Stimulated activated memory B cell treated with anti-CD40 and anti-IgM and Interleukin-4, amounts not matched to agents 10 μg/mL and 1 μg/mL and 100 μg/mL, for 72 hours (primary cell): ENCODE measurements around the gene HIVEP3.

Source experiments
- ATAC-seq: fragments of 150-1000 bp; cut with Tn5 transposase; 2 replicates; pipeline ENCODE4 v1.10.0; 2021
- H3K27ac Mint-ChIP-seq: one replicate; pipeline ENCODE4 v1.8.0; 2022; ENCODE audit warnings: mild to moderate bottlenecking, mixed read lengths
- H3K27me3 Mint-ChIP-seq: one replicate; pipeline ENCODE4 v1.8.0; 2022; ENCODE audit warnings: mixed read lengths
- H3K36me3 Mint-ChIP-seq: one replicate; pipeline ENCODE4 v1.8.0; 2022; ENCODE audit warnings: mixed read lengths
- H3K4me1 Mint-ChIP-seq: one replicate; pipeline ENCODE4 v1.8.0; 2022; ENCODE audit warnings: mixed read lengths
- H3K4me3 Mint-ChIP-seq: one replicate; pipeline ENCODE4 v1.8.0; 2022; ENCODE audit warnings: mild to moderate bottlenecking, moderate library complexity, mixed read lengths
- H3K9me3 Mint-ChIP-seq: one replicate; pipeline ENCODE4 v1.8.0; 2022; ENCODE audit warnings: mixed read lengths

HIVEP3 gene

GRCh38 chr1:41812453-41812852, 106.3 kb downstream of the HIVEP3 start:
- Mint-ChIP-seq H3K9me3 (no peaks in the 10 kb centered on the region), H3K4me3 (no peak overlapping the region), H3K27ac (no peak overlapping the region)

GRCh38 chr1:41812051-41812450, 106.7 kb downstream of the HIVEP3 start:
- no peaks in the 10 kb centered on the region for H3K36me3 Mint-ChIP-seq
- H3K27ac Mint-ChIP-seq: no peak overlapping the region
- H3K27me3 Mint-ChIP-seq: no peaks in the 10 kb centered on the region
- no peak for ATAC-seq
- peaks cover 49% of the 10 kb centered on the region for H3K4me1 Mint-ChIP-seq
- H3K4me3 Mint-ChIP-seq: no peak overlapping the region
- no peaks in the 10 kb centered on the region for H3K9me3 Mint-ChIP-seq

More at GRCh38 chr1:41812453-41812852, 106.3 kb downstream of the HIVEP3 start:
- no peaks in the 10 kb centered on the region for H3K36me3 Mint-ChIP-seq
- H3K27me3 Mint-ChIP-seq: no peaks in the 10 kb centered on the region
- H3K4me1 Mint-ChIP-seq: peaks cover 45% of the 10 kb centered on the region
- no peak for ATAC-seq

- ATAC-seq: peak; percentile 90
Observed at GRCh38 chr1:41811051-41811795, 107.5 kb downstream of the HIVEP3 start.

GRCh38 chr1:41810446-41810845, 108.3 kb downstream of the HIVEP3 start:
- no peaks in the 10 kb centered on the region for H3K36me3 Mint-ChIP-seq
- no peaks in the 10 kb centered on the region for H3K27me3 Mint-ChIP-seq
- ATAC-seq: no peak
- no peaks in the 10 kb centered on the region for H3K9me3 Mint-ChIP-seq
- peaks cover 65% of the 10 kb centered on the region for H3K4me1 Mint-ChIP-seq
- H3K4me3 Mint-ChIP-seq: no peak overlapping the region
- no peak overlapping the region for H3K27ac Mint-ChIP-seq

More at GRCh38 chr1:41811051-41811795, 107.5 kb downstream of the HIVEP3 start:
- H3K27ac Mint-ChIP-seq: peak overlapping the region; percentile 7
- H3K9me3 Mint-ChIP-seq: no peaks in the 10 kb centered on the region
- H3K27me3 Mint-ChIP-seq: no peaks in the 10 kb centered on the region
- H3K4me1 Mint-ChIP-seq: peaks cover 58% of the 10 kb centered on the region
- peak overlapping the region; percentile 20 for H3K4me3 Mint-ChIP-seq
- no peaks in the 10 kb centered on the region for H3K36me3 Mint-ChIP-seq

- no peaks in the 10 kb centered on the region for H3K27me3 Mint-ChIP-seq
- H3K9me3 Mint-ChIP-seq: no peaks in the 10 kb centered on the region
- H3K4me1 Mint-ChIP-seq: peaks cover 70% of the 10 kb centered on the region
- no peaks in the 10 kb centered on the region for H3K36me3 Mint-ChIP-seq
- no peak for ATAC-seq
- H3K27ac Mint-ChIP-seq: no peak overlapping the region
- no peak overlapping the region for H3K4me3 Mint-ChIP-seq
Observed at GRCh38 chr1:41809692-41810091, 109.0 kb downstream of the HIVEP3 start.

- H3K27ac Mint-ChIP-seq: no peak overlapping the region
- no peaks in the 10 kb centered on the region for H3K27me3 Mint-ChIP-seq
- H3K4me3 Mint-ChIP-seq: no peak overlapping the region
- peaks cover 93% of the 10 kb centered on the region for H3K4me1 Mint-ChIP-seq
- no peaks in the 10 kb centered on the region for H3K9me3 Mint-ChIP-seq
- H3K36me3 Mint-ChIP-seq: no peaks in the 10 kb centered on the region
- no peak for ATAC-seq
Observed at GRCh38 chr1:41807390-41807789, 111.3 kb downstream of the HIVEP3 start.

GRCh38 chr1:41806472-41807155, 112.1 kb downstream of the HIVEP3 start:
- Mint-ChIP-seq H3K4me1 (peaks cover 86% of the 10 kb centered on the region), H3K27ac (peak overlapping the region; percentile 66), H3K27me3 (no peaks in the 10 kb centered on the region), H3K4me3 (peak overlapping the region; percentile 23), H3K9me3 (no peaks in the 10 kb centered on the region), H3K36me3 (no peaks in the 10 kb centered on the region)
- ATAC-seq: peak; percentile 37

GRCh38 chr1:41805771-41806471, 112.8 kb downstream of the HIVEP3 start:
- peaks cover 86% of the 10 kb centered on the region for H3K4me1 Mint-ChIP-seq
- H3K4me3 Mint-ChIP-seq: peak overlapping the region; percentile 23
- H3K36me3 Mint-ChIP-seq: no peaks in the 10 kb centered on the region
- no peaks in the 10 kb centered on the region for H3K27me3 Mint-ChIP-seq
- no peaks in the 10 kb centered on the region for H3K9me3 Mint-ChIP-seq
- H3K27ac Mint-ChIP-seq: peak overlapping the region; percentile 66
- no peak for ATAC-seq

GRCh38 chr1:41804176-41804575, 114.5 kb downstream of the HIVEP3 start:
- ATAC-seq: no peak

GRCh38 chr1:41803656-41804055, 115.1 kb downstream of the HIVEP3 start:
- Mint-ChIP-seq H3K27me3 (no peaks in the 10 kb centered on the region), H3K4me1 (peaks cover 88% of the 10 kb centered on the region), H3K4me3 (no peak overlapping the region), H3K36me3 (no peaks in the 10 kb centered on the region), H3K9me3 (no peaks in the 10 kb centered on the region), H3K27ac (peak overlapping the region; percentile 84)
- ATAC-seq: no peak

More at GRCh38 chr1:41804176-41804575, 114.5 kb downstream of the HIVEP3 start:
- Mint-ChIP-seq H3K27ac (peak overlapping the region; percentile 84), H3K9me3 (no peaks in the 10 kb centered on the region), H3K4me3 (no peak overlapping the region), H3K27me3 (no peaks in the 10 kb centered on the region), H3K36me3 (no peaks in the 10 kb centered on the region), H3K4me1 (peaks cover 86% of the 10 kb centered on the region)

- Mint-ChIP-seq H3K27me3 (no peaks in the 10 kb centered on the region), H3K4me1 (peaks cover 81% of the 10 kb centered on the region), H3K4me3 (peak overlapping the region; percentile 45), H3K27ac (peak overlapping the region; percentile 84), H3K36me3 (no peaks in the 10 kb centered on the region), H3K9me3 (no peaks in the 10 kb centered on the region)
- peak; percentile 83 for ATAC-seq
Observed at GRCh38 chr1:41802532-41803501, 115.9 kb downstream of the HIVEP3 start.

GRCh38 chr1:41800311-41800829, 118.4 kb downstream of the HIVEP3 start:
- peaks cover 56% of the 10 kb centered on the region for H3K4me1 Mint-ChIP-seq
- H3K27me3 Mint-ChIP-seq: no peaks in the 10 kb centered on the region
- H3K27ac Mint-ChIP-seq: peak overlapping the region; percentile 60
- no peak overlapping the region for H3K4me3 Mint-ChIP-seq
- peak; percentile 79 for ATAC-seq
- no peaks in the 10 kb centered on the region for H3K36me3 Mint-ChIP-seq
- H3K9me3 Mint-ChIP-seq: no peaks in the 10 kb centered on the region

- Mint-ChIP-seq H3K4me3 (no peak overlapping the region), H3K27me3 (no peaks in the 10 kb centered on the region), H3K4me1 (peaks cover 53% of the 10 kb centered on the region), H3K27ac (peak overlapping the region; percentile 60), H3K36me3 (no peaks in the 10 kb centered on the region), H3K9me3 (no peaks in the 10 kb centered on the region)
- ATAC-seq: no peak
Observed at GRCh38 chr1:41799723-41800122, 119.0 kb downstream of the HIVEP3 start.

GRCh38 chr1:41799205-41799604, 119.5 kb downstream of the HIVEP3 start:
- H3K27ac Mint-ChIP-seq: peak overlapping the region; percentile 60
- ATAC-seq: no peak
- H3K4me1 Mint-ChIP-seq: peaks cover 48% of the 10 kb centered on the region
- H3K27me3 Mint-ChIP-seq: no peaks in the 10 kb centered on the region
- H3K4me3 Mint-ChIP-seq: no peak overlapping the region
- no peaks in the 10 kb centered on the region for H3K36me3 Mint-ChIP-seq
- H3K9me3 Mint-ChIP-seq: no peaks in the 10 kb centered on the region
